Hematopoietic multipotent progenitor cell (in vitro differentiated cells): ENCODE results near the gene IL31RA. TPM values are rescaled to one million over a fixed set of nuclear protein-coding genes. Genes with fewer than 3 reads are reported as not detected.
"Not testable (repeated sequence)": the region's sequence is repeated elsewhere in the genome, so short reads cannot be mapped to it uniquely, and the experiment has no call there.

ENCODE experiments used
- DNase-seq, 3 donors: peaks; one replicate each; pipeline ENCODE4 v3.0.0-alpha.2; 2011 to 2015; ENCODE audit warnings: low read depth in 2 of 3, low spot score in 2 of 3
- total RNA-seq: library from RNA; depleted of rRNA; stranded (reverse); fragments of >200 nt; gene quantifications from one replicate; pipeline ENCODE4 v1.2.3, GENCODE V29; 2012

Gene IL31RA
- total RNA-seq, 1 donor: not detected

- DNase-seq: peak in 2 of 3 donors; percentile 25 to 72
Observed at GRCh38 chr5:55923177-55923771, 72.1 kb downstream of the IL31RA start.

GRCh38 chr5:55923865-55924500 lies 72.8 kb downstream of the IL31RA start:
- no peak for DNase-seq

DNA sequence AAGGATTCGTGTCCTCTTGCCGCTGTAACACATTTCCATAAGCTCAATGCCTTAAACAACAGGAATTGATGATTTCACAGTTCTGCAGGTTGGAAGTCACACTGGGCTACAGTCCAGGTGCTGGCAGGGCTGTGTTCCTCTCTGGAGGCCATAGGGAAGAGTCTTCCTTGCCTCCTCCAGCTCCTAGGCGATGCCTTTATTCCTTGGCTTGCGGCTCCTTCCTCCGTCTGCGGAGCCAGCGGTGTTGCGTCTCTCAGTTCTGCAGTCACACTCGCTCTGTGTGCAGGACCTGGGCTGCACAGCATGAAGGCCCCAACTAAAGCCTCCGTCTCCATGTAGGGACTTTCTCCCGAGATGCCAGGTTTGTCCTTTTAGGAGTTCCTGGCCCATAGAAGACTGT lies 73.6 kb downstream of the IL31RA start:
- DNase-seq: no peak

DNA sequence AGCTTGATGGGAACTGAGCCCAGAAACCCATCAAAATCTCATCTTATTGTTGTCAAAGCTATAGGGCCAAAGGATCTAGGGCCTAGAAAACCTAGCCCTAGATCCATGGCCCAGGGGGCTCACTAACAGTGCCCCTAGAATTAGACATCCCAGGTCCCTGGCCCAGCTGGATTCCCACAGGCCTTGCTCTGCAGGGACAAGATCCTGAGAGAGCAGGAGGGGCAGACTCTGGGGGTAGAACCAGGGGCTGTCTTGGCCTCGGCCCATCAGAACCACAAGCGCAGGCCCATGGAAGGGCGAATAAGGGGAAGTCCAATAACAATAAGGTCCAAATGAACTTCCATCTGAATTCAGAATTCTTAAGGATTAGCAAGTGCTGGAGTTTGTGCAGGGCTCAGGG lies 74.0 kb downstream of the IL31RA start:
- DNase-seq: no peak

- DNase-seq: no peak
Observed at GRCh38 chr5:55925712-55926111, 74.6 kb downstream of the IL31RA start.

DNA sequence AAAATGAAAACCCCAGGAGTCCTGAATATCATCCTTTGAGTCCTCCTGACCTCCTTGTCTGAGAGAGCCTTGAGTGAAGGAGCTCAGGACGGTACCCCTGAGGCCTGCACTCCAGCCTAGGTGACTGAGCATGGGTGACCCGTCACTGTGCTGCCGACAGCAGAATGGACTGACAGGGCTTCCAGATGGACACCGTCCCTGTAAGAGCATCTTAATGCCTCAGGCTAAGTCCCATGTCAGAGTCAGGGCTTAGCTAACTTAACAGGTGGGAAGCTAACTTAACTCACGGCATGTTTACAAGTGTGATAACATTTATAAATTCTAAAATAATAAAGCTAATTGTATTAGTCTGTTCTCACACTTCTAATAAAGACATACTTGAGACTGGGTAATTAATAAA lies 75.3 kb downstream of the IL31RA start:
- DNase-seq: no peak

DNA sequence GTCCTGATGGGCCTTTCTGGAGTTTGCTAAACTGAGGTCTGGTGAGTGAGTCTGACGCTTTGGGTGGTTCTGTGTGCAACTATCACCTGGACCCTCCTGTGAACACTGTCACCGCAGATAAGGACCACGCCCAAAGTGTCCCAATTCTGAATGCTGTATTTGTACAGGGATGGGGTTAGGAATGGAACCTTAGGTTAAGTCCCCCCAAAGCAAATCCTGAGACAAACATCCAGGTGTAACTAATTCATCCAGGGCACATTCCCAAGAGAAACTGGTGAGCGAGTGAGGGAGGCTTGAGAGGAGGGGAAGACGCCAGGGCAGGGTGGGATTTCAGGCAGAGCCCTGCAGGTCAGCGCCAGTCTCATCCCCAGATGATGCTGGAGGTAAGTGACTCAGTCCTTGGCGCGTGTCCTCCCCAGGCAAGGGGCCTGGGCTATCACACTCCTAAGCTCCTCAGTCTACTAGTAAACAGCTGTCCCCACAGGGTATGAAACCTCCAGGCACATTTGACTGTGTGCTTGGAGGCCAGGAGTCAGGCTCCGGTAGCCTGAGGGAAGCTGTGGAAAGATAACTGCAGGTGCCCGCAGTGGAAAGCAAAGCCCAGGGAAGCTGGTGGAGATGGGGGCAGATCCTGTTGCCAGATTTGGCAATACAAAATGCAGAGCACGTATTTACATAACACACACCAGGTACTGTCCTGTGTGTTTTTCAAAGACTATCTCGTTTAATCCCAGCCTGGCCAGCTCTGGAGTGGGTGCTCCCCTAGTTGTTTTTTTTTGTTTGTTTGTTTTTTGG lies 76.9 kb downstream of the IL31RA start:
- no peak for DNase-seq

DNA sequence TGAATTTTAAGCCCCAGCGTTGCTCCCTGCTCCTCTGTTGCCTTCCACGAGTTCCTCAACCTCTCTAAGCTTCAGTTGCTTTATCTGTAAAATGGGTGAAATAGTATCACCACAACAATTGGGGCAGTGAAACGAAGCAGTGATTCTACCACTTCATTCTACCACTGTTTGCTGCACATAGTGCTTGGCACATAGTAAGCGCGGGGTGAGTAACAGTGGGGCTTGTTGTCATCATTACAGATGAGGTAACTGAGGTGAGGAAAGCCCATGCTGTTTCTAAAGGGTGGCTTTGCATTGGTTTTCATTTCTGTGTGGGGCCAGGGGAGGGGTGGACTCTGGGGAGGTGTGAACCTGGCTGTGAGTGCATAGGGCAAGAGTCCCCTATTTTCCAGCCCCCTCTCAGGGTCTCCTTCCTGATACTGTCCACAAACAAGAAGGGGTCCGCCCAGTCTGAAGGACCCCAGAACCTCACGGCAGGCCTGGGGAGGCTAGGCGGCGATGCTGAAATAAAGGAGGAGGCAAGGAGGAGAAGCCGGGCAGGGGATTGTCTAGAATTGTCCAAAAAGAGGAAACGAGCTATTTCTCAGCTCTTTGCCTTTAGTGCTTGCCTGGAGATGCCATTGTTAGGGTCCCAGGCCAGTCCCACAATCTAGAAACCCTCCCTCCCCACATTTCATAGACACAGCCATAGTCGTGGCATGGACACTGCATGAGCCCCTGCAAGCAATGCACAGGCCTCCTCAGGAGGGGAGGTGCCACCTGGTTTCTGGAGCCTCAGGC lies 78.1 kb downstream of the IL31RA start:
- DNase-seq: no peak

DNA sequence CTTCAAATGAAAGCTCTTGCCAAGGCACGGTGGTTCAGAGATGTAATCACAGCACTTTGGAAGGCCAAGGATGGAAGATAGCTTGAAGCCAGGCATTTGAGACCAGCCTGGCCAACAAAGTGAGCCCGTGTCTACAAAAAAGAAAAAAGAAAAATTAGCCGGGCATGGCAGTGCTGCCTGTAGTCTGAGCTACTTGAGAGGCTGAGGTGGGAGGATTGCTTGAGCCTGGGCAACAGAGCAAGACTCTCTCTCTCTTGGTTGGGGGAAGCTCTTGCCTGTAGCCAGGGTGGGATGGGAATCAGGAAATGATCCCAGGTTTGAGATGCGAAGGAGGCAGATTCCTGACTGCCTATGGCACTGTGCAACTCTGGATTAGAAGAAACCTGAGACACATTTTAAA lies 81.5 kb downstream of the IL31RA start:
- DNase-seq: no peak

- DNase-seq: no peak
Observed at GRCh38 chr5:55933377-55934114, 82.4 kb downstream of the IL31RA start.

DNA sequence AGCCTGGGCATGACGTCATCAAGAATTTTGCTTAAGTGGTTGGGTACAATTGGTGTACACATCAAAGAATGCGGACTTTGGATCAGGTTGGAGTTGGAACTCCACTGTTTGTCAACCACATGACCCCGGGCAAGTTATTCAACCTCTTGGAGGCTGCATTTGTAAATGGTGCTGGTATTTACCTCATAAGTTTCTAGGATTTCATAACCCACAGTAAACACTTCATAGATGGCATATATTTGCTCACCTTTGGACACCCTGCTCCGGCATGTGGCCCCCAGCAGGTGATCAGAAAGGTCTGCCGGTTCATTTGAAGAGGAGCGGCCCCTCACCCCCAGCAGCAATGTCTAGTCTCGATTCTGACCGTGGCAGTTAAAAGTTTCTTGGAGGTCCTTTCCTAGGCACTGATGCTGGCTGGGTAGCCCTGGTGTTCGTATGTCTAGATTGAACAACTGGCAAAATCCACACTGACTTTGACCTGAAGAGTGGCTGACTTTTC lies 83.0 kb downstream of the IL31RA start:
- DNase-seq: no peak

DNA sequence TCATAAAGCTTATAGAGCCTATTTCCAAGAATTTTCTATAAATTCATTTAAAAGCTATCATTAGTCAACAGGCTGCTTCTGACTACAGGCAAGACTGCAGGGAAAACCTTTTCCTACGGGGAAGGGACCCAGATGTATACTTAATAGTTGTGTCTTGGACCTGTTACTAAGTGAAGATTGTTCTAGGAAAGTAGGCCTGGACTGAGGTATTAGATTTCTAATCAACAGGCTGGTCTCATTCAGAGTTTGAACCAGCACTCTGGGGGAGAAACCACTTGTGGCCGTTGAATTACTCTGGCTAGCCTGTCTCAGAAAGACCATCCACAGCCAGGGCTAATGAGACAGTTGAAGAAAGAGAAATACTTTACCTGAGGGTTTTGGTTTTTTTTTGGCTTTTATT lies 83.6 kb downstream of the IL31RA start:
- DNase-seq: no peak

DNA sequence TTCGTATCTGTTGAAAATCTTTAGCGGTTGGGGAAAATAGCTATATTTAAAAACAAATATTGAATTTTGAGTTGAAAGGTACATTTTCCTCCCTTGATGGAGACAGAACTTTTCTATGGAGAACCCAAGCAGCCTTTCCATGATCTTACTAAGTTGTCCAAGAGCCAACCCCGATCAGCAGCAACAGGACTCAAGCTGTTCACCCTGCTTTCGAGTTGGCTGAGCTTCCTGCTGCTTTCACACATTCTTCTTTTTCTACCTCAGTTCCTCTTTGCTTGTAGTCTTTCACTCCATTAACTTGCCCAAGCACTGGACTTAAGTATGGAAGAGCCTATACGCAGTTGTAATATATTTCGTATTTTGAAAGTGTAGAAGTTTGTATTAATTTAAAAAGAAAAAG lies 84.2 kb downstream of the IL31RA start:
- no peak for DNase-seq

DNA sequence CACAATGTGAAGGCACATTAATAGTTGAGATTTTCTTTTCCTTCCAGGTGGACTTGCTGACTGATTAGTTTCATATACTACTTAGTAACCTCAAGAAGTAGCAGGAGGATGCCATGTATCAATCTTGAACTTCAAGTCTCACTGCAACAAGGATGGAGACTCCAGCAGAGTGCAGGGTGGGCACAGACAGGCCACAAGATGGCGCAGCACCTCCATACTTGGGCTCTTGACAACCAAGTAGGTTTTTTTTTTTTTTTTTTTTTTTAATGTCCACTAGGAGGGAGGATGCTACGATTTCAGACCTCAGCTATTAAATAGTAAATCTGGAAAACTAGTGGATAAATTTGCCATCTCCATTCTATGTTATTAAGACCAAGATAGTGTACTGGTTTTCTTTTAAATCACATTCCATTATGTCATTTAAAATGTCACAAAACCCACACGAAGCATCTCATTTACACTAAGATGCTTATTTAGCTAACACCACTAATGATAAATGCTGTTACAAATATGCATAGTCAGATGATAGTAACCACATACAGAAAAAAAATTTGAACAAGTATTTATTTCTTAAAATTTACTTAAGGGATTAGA lies 85.0 kb downstream of the IL31RA start:
- DNase-seq: peak; percentile 47 to 87 (median 76)

DNA sequence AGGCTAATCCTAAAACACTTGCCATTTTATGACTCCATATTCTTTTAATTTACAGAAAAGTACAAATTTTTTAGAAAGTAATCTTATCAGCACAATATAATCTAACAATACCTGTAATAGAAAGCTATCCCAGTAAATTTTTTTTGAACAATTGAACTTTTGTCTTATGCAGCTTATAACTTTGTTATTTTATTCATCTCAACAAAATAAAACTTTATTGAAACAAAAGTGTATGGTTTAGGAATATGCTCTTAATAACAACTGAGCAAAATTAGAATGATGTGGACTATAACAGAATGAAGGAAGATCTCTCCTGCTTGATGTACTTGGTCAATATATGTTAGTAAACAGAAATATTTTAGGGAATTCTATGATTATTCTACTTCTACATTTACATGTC lies 86.4 kb downstream of the IL31RA start:
- DNase-seq: not testable (repeated sequence)

DNA sequence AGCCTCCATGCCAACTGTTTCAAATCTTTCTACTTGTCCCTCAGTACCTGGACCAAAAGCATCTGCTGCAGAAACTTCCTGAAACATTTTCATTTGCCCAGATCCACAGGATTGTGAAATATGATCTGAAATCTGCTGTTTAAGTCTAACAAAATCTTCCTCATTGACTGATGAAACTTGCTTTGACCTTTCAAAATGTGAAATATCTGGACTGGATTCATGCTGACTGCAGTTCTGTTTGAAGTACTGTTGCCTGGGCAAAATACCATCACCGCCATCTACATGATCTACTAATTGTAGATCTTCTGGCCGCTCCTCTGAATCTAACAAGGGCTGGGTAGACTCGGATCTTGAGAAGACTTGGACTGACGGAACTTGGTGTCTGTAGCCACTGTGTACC lies 90.0 kb downstream of the IL31RA start:
- DNase-seq: not testable (repeated sequence)

GRCh38 chr5:55959208-55959607 lies 108.1 kb downstream of the IL31RA start:
- DNase-seq: no peak

DNA sequence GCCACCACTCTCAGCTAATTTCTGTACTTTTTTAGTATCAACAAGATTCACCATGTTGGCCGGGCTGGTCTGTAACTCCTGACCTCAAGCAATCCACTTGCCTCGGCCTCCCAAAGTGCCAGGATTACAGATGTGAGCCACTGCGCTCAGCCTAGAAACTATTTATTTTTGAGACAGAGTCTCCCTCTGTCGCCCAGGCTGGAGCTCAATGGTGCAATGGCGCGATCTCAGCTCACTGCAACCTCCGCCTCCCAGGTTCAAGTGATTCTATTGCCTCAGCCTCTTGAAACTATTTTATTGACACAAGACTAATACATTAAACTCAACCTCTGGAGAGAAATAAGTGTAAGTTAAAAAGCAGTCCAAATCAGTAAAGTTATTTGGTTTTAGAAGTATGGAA lies 109.6 kb downstream of the IL31RA start:
- DNase-seq: no peak

DNA sequence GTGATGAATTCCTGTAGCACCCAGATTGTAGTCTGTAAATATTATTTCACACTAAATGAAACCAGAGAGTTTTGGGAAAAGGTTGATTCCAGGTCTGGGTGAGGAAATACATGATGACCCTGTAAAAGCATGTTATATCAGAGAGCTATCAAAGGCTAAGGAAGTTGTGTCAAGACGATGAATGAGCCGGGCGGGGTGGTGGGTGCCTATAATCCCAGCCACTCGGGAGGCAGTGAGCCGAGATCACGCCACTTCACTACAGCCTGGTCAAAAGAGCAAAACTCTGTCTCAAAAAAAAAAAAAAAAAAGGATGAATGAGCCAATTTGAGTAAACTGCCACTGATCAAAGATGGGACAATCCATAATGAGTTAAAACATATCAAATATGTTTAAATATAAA lies 114.4 kb downstream of the IL31RA start:
- no peak for DNase-seq

DNA sequence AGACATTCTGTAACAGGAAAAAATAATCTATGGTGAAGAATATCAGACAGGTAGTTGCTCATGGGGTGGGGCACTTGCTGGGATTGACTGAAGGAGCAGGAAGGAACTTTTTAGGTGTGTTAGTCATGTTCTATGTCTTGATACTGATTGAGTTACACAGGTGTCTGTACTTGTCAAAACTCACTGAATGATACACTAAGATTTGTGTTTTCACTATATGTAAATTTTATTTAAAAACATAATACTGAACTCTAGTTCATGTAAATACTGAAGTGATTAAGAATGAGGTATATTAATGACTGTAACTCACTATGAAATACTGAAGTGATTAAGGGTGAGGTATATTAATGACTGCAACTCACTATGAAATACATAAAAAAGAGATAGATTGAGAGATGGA lies 115.1 kb downstream of the IL31RA start:
- no peak for DNase-seq
